PC-9 (cell line): ENCODE results near the gene LAMB2. TPM values are rescaled to one million over a fixed set of nuclear protein-coding genes. Genes with fewer than 3 reads are reported as not detected.

ENCODE experiments used
- BruUV-seq: library from RNA; stranded (reverse); fragments of 400-500 nt; replicated peaks from 2 replicates; lab custom pipeline; 2021; lab: Mats Ljungman, UMichigan
- CTCF ChIA-PET: fragments of 300-600 bp; sonication (Branson Sonifier 250); formaldehyde crosslinking; loops from one replicate; lab custom pipeline; 2022; ENCODE audit warnings: antibody characterized with exemption; lab: Charles Lee
- POLR2A ChIA-PET: fragments of 300-600 bp; sonication (Branson Sonifier 250); formaldehyde crosslinking; loops from one replicate; lab custom pipeline; 2022; ENCODE audit warnings: antibody characterized with exemption; ENCODE audit not compliant: unreplicated experiment; lab: Charles Lee
- DNase-seq, 2 experiments: peaks; one replicate each; pipeline versions ENCODE4 v3.0.0 to v3.0.0-alpha.2; 2015 to 2022; ENCODE audit warnings: mixed read lengths in 1 of 2
- H2AFZ ChIP-seq: fragments of 200-600 bp; sonication (generic); 2 replicates; pipeline ENCODE4 v1.8.1; 2017; ENCODE audit warnings: antibody characterized with exemption
- H3F3A ChIP-seq: fragments of 200-600 bp; sonication (generic); 2 replicates; pipeline ENCODE4 v1.8.1; 2017; ENCODE audit warnings: antibody characterized with exemption, mild to moderate bottlenecking, low read depth; ENCODE audit not compliant: insufficient read depth
- H3K27ac ChIP-seq: fragments of 200-600 bp; sonication (generic); 2 replicates; pipeline ENCODE4 v1.6.1; 2016; ENCODE audit warnings: mixed run types
- H3K27me3 ChIP-seq: fragments of 200-600 bp; sonication (generic); 2 replicates; pipeline ENCODE4 v1.6.1; 2016; ENCODE audit warnings: low read depth, mixed run types; ENCODE audit not compliant: insufficient read depth
- H3K36me3 ChIP-seq: fragments of 200-600 bp; sonication (generic); 2 replicates; pipeline ENCODE4 v1.6.1; 2016; ENCODE audit warnings: low read depth, mixed run types
- H3K4me1 ChIP-seq: fragments of 200-600 bp; sonication (generic); replicated peaks from 2 replicates; pipeline ENCODE4 v1.6.1; 2016; ENCODE audit warnings: mixed run types; ENCODE audit not compliant: insufficient read depth
- H3K4me2 ChIP-seq: fragments of 200-600 bp; sonication (generic); 2 replicates; pipeline ENCODE4 v1.6.1; 2017; ENCODE audit warnings: mixed run types
- H3K4me3 ChIP-seq: fragments of 200-600 bp; sonication (generic); 2 replicates; pipeline ENCODE4 v1.6.1; 2016; ENCODE audit warnings: mixed run types
- H3K79me2 ChIP-seq: fragments of 200-600 bp; sonication (generic); 2 replicates; pipeline ENCODE4 v1.6.1; 2017; ENCODE audit warnings: low read depth, mixed run types
- H3K9me2 ChIP-seq: fragments of 200-600 bp; sonication (generic); 2 replicates; pipeline ENCODE4 v1.8.1; 2017; ENCODE audit warnings: mild to moderate bottlenecking; ENCODE audit not compliant: insufficient read depth
- H3K9me3 ChIP-seq: fragments of 200-600 bp; sonication (generic); 2 replicates; pipeline ENCODE4 v1.8.1; 2016; ENCODE audit warnings: low read depth; ENCODE audit not compliant: insufficient read depth
- H4K20me1 ChIP-seq: fragments of 200-600 bp; sonication (generic); 2 replicates; pipeline ENCODE4 v1.8.1; 2017; ENCODE audit not compliant: insufficient read depth
- CTCF ChIP-seq: fragments of 200-600 bp; sonication (generic); conservative IDR thresholded peaks from 2 replicates; pipeline ENCODE4 v1.6.1; 2017; ENCODE audit warnings: mixed run types, antibody characterized with exemption, mild to moderate bottlenecking, moderate library complexity
- EZH2 ChIP-seq: fragments of 200-600 bp; sonication (generic); IDR thresholded peaks from 2 replicates; pipeline ENCODE4 v1.8.0; 2017; ENCODE audit warnings: antibody characterized with exemption, low read depth
- intact Hi-C: fragments of 100-400 bp; cut with micrococcal nuclease; formaldehyde crosslinking; loops from one replicate; pipeline ENCODE4 v1.10.0; 2022; ENCODE audit not compliant: unreplicated experiment
- total RNA-seq: library from RNA; stranded (reverse); gene quantifications from 2 replicates; pipeline ENCODE4 v1.2.3, GENCODE V29; 2021

Gene LAMB2
- total RNA-seq, 1 experiment from 2014 or later: 230 TPM

GRCh38 chr3:49158103-49158709 is 25.4 kb upstream of the LAMB2 start:
- no peak overlapping the region for H3K4me2 ChIP-seq
- no peak overlapping the region for H3K27ac ChIP-seq
- no peaks in the 10 kb centered on the region for H3K36me3 ChIP-seq
- peak in 1 of 2 experiments; percentile 41 for DNase-seq
- H3K9me3 ChIP-seq: no peaks in the 10 kb centered on the region
- H4K20me1 ChIP-seq: no peaks in the 10 kb centered on the region
- no peak for TF ChIP-seq EZH2
- peak; percentile 59 for TF ChIP-seq CTCF
- no TSS peak for BruUV-seq
- H3K9me2 ChIP-seq: no peaks in the 10 kb centered on the region
- intact Hi-C loops: no loop called here
- H3K4me1 ChIP-seq: no peaks in the 10 kb centered on the region
- peaks cover 10% of the 10 kb centered on the region; the same call in 1 of the 2 replicates for H3F3A ChIP-seq
- no peak overlapping the region for H3K4me3 ChIP-seq
- no peak overlapping the region for H2AFZ ChIP-seq
- ChIA-PET CTCF (interaction anchor here (0.6 kb wide), 1 partner anchor 53 kb away, joined by 3 read pairs; no protein-coding TSS in a partner anchor), POLR2A (no interaction called here)
- no peaks in the 10 kb centered on the region for H3K79me2 ChIP-seq
- no peaks in the 10 kb centered on the region for H3K27me3 ChIP-seq

GRCh38 chr3:49157289-49157688 is 24.4 kb upstream of the LAMB2 start:
- Histone ChIP-seq H3K4me3 (no peak overlapping the region), H3K9me3 (no peaks in the 10 kb centered on the region), H3F3A (peaks cover 10% of the 10 kb centered on the region; the same call in 1 of the 2 replicates), H3K27me3 (no peaks in the 10 kb centered on the region), H3K36me3 (no peaks in the 10 kb centered on the region), H3K4me1 (no peaks in the 10 kb centered on the region), H3K4me2 (no peak overlapping the region), H2AFZ (no peak overlapping the region), H4K20me1 (no peaks in the 10 kb centered on the region), H3K9me2 (no peaks in the 10 kb centered on the region), H3K27ac (no peak overlapping the region), H3K79me2 (no peaks in the 10 kb centered on the region)
- BruUV-seq: no TSS peak
- no peak for DNase-seq
- ChIA-PET POLR2A (interaction anchor here (0.6 to 0.7 kb wide), 2 partner anchors 21 to 393 kb away, joined by 3 to 7 read pairs; no protein-coding TSS in a partner anchor), CTCF (interaction anchor here (0.6 kb wide), 1 partner anchor 175 kb away, joined by 7 read pairs; no protein-coding TSS in a partner anchor)
- TF ChIP-seq EZH2 (no peak), CTCF (no peak)
- intact Hi-C loops: no loop called here

GRCh38 chr3:49153349-49153912 is 20.6 kb upstream of the LAMB2 start:
- no peak for TF ChIP-seq CTCF
- TF ChIP-seq EZH2: no peak
- Histone ChIP-seq H3F3A (peaks cover 5% of the 10 kb centered on the region; the same call in 1 of the 2 replicates), H3K27me3 (no peaks in the 10 kb centered on the region), H3K4me1 (no peaks in the 10 kb centered on the region), H3K9me3 (no peaks in the 10 kb centered on the region), H3K36me3 (no peaks in the 10 kb centered on the region), H4K20me1 (no peaks in the 10 kb centered on the region), H2AFZ (no peak overlapping the region), H3K79me2 (no peaks in the 10 kb centered on the region), H3K4me2 (no peak overlapping the region), H3K4me3 (no peak overlapping the region), H3K9me2 (no peaks in the 10 kb centered on the region), H3K27ac (no peak overlapping the region)
- BruUV-seq: no TSS peak
- ChIA-PET CTCF (no interaction called here), POLR2A (interaction anchor here (0.6 kb wide), 1 partner anchor 288 kb away, joined by 4 read pairs; no protein-coding TSS in a partner anchor)
- intact Hi-C loops: no loop called here
- DNase-seq: no peak
